Neuron (in vitro differentiated cells): ENCODE results near the gene PLPP1.

Experiments used
- H2AFZ ChIP-seq: one replicate; pipeline ENCODE4 v1.6.1; 2013; ENCODE audit warnings: low read depth, mild to moderate bottlenecking, inconsistent platforms, low read length, moderate library complexity
- H3K27me3 ChIP-seq: one replicate; pipeline ENCODE4 v1.6.1; 2013; ENCODE audit warnings: low read length; ENCODE audit not compliant: insufficient read depth
- H3K36me3 ChIP-seq: one replicate; pipeline ENCODE4 v1.6.1; 2013; ENCODE audit warnings: low read length; ENCODE audit not compliant: insufficient read depth
- H3K4me1 ChIP-seq: one replicate; pipeline ENCODE4 v1.6.1; 2013; ENCODE audit warnings: low read length; ENCODE audit not compliant: insufficient read depth
- H3K4me3 ChIP-seq: 2 replicates; pipeline ENCODE4 v1.5.1; 2013; ENCODE audit warnings: mild to moderate bottlenecking, low read length, moderate library complexity
- H3K9me3 ChIP-seq: one replicate; pipeline ENCODE4 v1.6.1; 2013; ENCODE audit warnings: low read length

The PLPP1 gene

DNA sequence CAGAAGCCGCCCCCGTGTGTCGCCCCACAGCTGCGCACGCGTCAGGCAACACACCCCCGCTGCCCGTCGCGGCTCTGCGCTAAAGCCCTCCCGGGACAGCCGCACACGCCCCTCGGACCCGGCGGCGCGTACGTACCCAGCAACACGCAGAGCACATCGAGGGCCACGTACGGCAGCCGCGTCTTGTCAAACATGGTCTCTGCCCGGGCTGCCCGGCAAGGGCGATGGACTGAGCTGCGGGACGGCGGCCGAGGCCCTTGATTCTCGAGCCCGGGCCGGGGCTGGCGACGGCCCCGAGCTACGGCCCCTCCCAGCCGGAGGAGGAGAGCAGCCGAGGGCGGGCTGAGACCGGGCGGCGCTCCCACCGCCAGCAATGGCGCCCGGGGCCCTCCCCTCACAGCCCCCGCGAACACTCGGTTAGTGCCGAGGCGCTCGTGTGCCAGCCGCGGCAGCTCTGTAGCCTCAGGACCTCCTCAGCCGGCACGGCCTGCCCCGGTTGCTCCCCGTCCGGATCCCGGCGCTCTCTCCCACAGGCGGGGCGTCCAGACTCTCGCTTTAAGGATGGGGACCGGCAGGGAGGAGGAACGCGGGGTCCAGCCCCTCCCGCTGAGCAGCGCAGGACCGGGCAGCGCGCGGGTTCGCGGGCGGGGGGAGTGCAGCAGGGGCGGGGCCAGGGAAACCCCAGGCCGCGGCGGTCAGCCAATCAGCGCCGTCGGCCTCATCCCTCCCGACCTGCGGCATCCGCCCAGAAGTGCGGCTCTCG is at the start of gene PLPP1:
Gene PLPP1, minus strand, starts transcription at position 529 of the 763 bp plus-strand sequence. Its CDS starts 335 bp downstream, at position 194.
- Histone ChIP-seq H3K9me3 (no peaks in the 10 kb centered on the region), H3K27me3 (peaks cover 3% of the 10 kb centered on the region), H2AFZ (peak within 1 kb of the TSS; percentile 88), H3K4me1 (peaks cover 17% of the 10 kb centered on the region), H3K36me3 (no peaks in the 10 kb centered on the region), H3K4me3 (peak within 1 kb of the TSS; percentile 79)

GRCh38 chr5:55583578-55583977 is 48.8 kb upstream of the PLPP1 start:
- Histone ChIP-seq H3K9me3 (no peaks in the 10 kb centered on the region), H2AFZ (no peak overlapping the region), H3K4me1 (no peaks in the 10 kb centered on the region), H3K4me3 (no peak overlapping the region), H3K27me3 (no peaks in the 10 kb centered on the region), H3K36me3 (no peaks in the 10 kb centered on the region)

DNA sequence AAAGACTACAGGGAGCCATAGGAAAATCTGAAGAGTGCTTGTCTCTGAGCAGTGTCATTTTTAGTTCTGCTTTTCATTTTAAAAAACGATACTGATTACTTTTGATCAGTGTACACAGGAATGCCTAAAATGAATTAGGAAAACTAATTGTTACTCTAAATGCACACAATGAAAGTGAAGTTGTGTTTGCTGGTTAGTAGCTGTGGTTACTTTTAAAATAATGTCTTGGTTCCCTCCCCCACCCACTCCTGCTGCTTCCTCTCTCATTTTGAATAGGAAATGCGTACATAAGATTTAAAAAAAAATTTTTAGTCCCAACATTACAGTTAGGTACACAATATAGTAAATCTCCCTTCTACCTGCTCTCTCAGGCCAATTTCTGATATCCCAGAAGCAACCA is 47.5 kb upstream of the PLPP1 start:
- Histone ChIP-seq H3K36me3 (no peaks in the 10 kb centered on the region), H3K4me3 (no peak overlapping the region), H3K4me1 (peaks cover 3% of the 10 kb centered on the region), H2AFZ (no peak overlapping the region), H3K9me3 (no peaks in the 10 kb centered on the region), H3K27me3 (no peaks in the 10 kb centered on the region)

- Histone ChIP-seq H2AFZ (no peak overlapping the region), H3K9me3 (no peaks in the 10 kb centered on the region), H3K27me3 (no peaks in the 10 kb centered on the region), H3K4me1 (peaks cover 4% of the 10 kb centered on the region), H3K4me3 (no peak overlapping the region), H3K36me3 (no peaks in the 10 kb centered on the region)
Measured at GRCh38 chr5:55580042-55580441, 45.3 kb upstream of the PLPP1 start.

DNA sequence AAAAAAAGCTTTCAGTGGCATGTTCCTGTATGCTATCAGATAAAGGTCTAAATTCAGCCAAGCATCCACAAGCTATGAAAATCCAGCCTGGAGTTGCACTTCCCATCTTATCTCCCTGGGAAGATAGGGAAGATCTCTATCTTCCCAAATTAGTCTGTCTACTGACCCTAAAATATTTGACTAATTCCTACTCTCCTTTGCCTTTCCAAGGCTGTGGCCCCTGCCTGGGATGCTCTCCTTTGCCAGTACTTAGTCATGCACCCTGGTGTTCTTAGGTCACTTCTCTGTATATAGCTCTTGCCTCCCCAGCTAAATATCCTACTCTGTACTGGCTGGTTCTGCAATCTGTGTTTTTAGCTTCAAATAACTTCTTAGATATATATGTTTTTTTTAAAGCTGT is 44.0 kb upstream of the PLPP1 start:
- Histone ChIP-seq H3K4me3 (no peak overlapping the region), H2AFZ (no peak overlapping the region), H3K36me3 (no peaks in the 10 kb centered on the region), H3K4me1 (peaks cover 4% of the 10 kb centered on the region), H3K27me3 (no peaks in the 10 kb centered on the region), H3K9me3 (no peaks in the 10 kb centered on the region)

DNA sequence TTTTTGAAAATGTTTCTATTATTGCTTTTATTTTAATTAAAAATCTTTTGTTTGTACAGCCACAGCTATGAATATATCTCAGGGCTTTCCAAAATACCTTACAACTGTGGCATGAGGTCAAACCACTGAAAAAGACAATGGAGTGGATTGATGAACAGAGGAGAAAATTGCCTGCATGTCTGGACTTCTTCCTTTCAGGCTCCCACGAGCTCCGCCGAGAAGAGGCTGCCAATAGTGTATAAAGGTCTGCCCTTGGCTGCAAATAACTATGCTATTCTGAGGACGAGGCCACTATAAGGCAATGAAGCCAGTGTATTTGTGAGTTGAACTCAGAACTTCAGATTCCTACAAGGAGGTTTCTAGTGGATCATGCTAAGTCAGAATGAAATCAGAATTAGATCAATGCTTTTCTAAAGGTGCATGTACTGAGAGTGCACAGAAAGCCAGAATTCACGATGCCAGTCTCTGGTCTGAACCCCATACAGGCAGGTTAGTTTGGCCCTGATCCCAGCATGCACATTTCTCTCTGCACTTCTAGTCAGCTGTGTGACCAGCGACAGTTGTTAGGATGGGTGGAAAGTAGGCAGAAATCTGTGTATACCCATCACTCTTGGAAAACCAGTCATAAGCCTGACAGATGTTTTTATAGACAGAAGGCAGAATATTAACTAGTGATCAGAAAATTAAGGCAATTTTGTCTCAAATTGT is 42.7 kb upstream of the PLPP1 start:
- no peaks in the 10 kb centered on the region for H3K9me3 ChIP-seq
- H3K4me1 ChIP-seq, result peaks cover 4% of the 10 kb centered on the region
- H3K36me3 ChIP-seq, result no peaks in the 10 kb centered on the region
- H3K4me3 ChIP-seq, result no peak overlapping the region
- H2AFZ ChIP-seq, result no peak overlapping the region
- H3K27me3 ChIP-seq, result no peaks in the 10 kb centered on the region

- Histone ChIP-seq H3K36me3 (no peaks in the 10 kb centered on the region), H3K4me3 (no peak overlapping the region), H3K9me3 (no peaks in the 10 kb centered on the region), H3K27me3 (no peaks in the 10 kb centered on the region), H2AFZ (no peak overlapping the region), H3K4me1 (peaks cover 4% of the 10 kb centered on the region)
Measured at GRCh38 chr5:55576661-55577060, 41.9 kb upstream of the PLPP1 start.

DNA sequence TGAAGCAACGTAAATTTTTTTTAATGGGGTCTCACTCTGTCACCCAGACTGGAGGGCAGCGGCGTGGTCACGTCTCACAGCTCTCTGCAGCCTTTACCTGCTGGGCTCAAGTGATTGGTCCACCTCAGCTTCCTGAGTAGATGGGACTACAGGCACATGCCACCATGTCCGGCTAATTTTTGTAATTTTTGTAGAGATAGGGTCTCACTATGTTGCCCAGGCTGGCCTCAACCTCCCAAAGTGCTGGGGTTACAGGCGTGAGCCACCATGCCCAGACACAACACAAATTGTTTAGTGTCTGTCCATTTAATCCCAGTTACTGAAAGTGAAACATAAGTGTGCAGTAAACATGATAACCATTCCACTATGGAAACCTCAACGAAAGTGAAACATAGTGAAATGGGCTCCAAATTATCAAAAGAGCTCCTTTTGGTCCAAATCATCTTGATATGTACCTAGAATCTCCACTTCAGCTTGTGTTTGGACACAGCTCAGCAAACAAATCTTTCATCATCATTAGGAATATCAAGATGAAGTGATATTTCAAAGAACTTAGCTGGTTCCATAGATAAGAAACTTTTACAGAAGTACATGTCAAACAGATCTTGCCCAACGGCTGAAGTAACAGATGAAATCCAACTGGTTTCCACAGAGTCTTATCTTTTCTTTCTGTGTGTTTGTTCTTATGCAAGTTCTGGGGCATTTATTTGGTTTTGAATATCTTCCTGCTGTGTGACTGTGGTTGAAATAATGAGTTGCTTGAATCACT is 41.2 kb upstream of the PLPP1 start:
- Histone ChIP-seq H3K4me1 (peaks cover 4% of the 10 kb centered on the region), H3K27me3 (no peaks in the 10 kb centered on the region), H3K4me3 (no peak overlapping the region), H3K9me3 (no peaks in the 10 kb centered on the region), H3K36me3 (no peaks in the 10 kb centered on the region), H2AFZ (no peak overlapping the region)

GRCh38 chr5:55572600-55572999 is 37.8 kb upstream of the PLPP1 start:
- H3K36me3 ChIP-seq, result no peaks in the 10 kb centered on the region
- H2AFZ ChIP-seq, result no peak overlapping the region
- no peak overlapping the region for H3K4me3 ChIP-seq
- H3K4me1 ChIP-seq, result peaks cover 8% of the 10 kb centered on the region
- no peaks in the 10 kb centered on the region for H3K27me3 ChIP-seq
- no peaks in the 10 kb centered on the region for H3K9me3 ChIP-seq

DNA sequence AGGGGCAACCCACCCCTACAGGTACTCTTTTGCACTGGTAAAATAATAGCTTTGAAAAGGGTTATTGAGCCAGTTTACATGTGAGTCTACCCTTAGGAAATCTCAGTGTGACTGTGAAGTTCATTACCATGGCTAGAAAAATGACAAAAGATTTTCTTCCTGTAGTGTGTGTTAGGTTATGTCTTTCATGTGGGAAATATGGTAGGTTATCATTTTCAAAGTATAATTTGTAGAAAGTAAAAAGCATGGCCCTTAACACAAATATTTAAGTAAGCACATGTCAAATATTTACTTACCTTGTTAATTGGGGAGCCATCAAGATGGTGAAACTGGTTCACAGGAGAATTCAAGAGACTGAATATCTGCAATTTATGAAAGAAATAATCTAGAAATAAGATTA is 37.3 kb upstream of the PLPP1 start:
- H3K4me3 ChIP-seq, result no peak overlapping the region
- no peak overlapping the region for H2AFZ ChIP-seq
- H3K36me3 ChIP-seq, result no peaks in the 10 kb centered on the region
- H3K27me3 ChIP-seq, result no peaks in the 10 kb centered on the region
- H3K4me1 ChIP-seq, result peaks cover 5% of the 10 kb centered on the region
- H3K9me3 ChIP-seq, result no peaks in the 10 kb centered on the region

DNA sequence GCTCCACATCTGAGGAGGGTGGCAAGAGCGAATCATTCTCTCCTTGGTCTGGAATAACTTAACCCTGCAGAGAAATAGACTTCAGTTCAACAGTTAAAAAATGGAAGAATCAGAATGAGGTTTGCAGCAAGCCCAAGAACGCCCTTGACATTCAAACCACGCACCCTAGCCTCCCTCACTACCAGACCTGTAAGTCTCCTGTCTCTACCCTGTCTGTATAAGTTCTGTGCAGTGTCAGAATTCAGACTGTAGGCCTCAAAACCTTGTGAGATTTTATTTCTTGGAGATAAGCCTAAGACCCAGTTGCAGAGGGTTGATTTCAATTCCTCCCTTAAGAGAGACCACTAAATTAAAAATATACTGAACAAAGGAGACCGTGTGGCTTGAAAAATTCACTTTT is 35.8 kb upstream of the PLPP1 start:
- Histone ChIP-seq H3K9me3 (no peaks in the 10 kb centered on the region), H2AFZ (peak overlapping the region; percentile 77), H3K4me3 (no peak overlapping the region), H3K27me3 (no peaks in the 10 kb centered on the region), H3K4me1 (peaks cover 5% of the 10 kb centered on the region), H3K36me3 (no peaks in the 10 kb centered on the region)

- Histone ChIP-seq H3K4me1 (peaks cover 5% of the 10 kb centered on the region), H3K36me3 (no peaks in the 10 kb centered on the region), H2AFZ (no peak overlapping the region), H3K4me3 (no peak overlapping the region), H3K9me3 (no peaks in the 10 kb centered on the region), H3K27me3 (no peaks in the 10 kb centered on the region)
Measured at GRCh38 chr5:55570026-55570425, 35.3 kb upstream of the PLPP1 start.

DNA sequence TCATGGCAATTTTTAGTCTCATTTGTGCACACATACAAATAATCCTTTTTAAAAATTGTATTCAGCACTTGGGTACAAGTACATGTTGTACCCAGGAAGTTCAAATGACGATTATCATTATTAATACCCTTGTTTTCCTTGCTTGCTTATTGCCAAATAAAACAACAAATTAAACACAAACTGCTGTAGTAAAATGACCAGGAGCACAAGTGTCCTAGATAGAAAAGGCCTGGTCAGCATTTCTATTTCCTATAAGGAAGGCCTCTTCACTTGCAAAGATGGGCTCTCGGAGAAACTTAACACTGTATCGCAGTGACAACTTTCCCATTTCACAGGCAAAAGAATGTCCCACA is 34.7 kb upstream of the PLPP1 start:
- Histone ChIP-seq H3K9me3 (no peaks in the 10 kb centered on the region), H3K36me3 (no peaks in the 10 kb centered on the region), H2AFZ (no peak overlapping the region), H3K27me3 (no peaks in the 10 kb centered on the region), H3K4me3 (no peak overlapping the region), H3K4me1 (peaks cover 5% of the 10 kb centered on the region)
